Measurements from ENCODE around the gene CITED2. TPM values are rescaled to one million over a fixed set of nuclear protein-coding genes. Genes with fewer than 3 reads are reported as not detected.

CITED2 gene
- polyA plus RNA-seq, 1 experiment = 117 TPM

DNA sequence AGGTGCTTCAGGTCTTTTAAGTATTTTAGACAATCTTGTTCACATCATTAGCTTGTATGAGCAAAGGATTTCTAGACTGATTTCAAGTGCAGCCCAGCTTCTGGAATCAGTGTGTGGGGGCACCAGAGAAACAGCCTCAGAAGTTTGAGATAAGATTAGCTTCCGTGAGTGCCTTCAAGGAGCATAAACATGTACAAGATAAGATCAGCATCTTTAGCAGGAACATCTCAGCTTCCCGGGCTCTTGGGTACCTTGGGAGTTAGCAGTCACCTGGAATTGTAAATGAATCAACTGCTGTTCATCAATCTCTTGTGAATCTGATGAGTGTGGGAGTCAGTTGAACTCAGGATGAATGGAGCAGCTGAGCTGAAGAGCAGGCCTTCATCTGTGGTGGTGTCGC, 12.0 kb upstream of the CITED2 start:
- DNase-seq (ENCODE audit: low read depth, low spot score) = no peak
- Histone ChIP-seq H3K27me3 (ENCODE audit: control insufficient read depth, insufficient read depth, low read length) (no peaks in the 10 kb centered on the region), H3K4me3 (ENCODE audit: low read depth, low read length) (no peak overlapping the region), H3K27ac (ENCODE audit: low read depth, low read length) (no peak overlapping the region), H3K9me3 (ENCODE audit: control insufficient read depth, insufficient read depth, low read length) (no peaks in the 10 kb centered on the region)
- TF ChIP-seq, protein P1, sequence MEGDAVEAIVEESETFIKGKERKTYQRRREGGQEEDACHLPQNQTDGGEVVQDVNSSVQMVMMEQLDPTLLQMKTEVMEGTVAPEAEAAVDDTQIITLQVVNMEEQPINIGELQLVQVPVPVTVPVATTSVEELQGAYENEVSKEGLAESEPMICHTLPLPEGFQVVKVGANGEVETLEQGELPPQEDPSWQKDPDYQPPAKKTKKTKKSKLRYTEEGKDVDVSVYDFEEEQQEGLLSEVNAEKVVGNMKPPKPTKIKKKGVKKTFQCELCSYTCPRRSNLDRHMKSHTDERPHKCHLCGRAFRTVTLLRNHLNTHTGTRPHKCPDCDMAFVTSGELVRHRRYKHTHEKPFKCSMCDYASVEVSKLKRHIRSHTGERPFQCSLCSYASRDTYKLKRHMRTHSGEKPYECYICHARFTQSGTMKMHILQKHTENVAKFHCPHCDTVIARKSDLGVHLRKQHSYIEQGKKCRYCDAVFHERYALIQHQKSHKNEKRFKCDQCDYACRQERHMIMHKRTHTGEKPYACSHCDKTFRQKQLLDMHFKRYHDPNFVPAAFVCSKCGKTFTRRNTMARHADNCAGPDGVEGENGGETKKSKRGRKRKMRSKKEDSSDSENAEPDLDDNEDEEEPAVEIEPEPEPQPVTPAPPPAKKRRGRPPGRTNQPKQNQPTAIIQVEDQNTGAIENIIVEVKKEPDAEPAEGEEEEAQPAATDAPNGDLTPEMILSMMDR (IDR thresholded peaks at IDR 0.05; ENCODE audit: low read depth, low read length) = no peak
- ChIA-PET CTCF (no interaction called here), POLR2A (no interaction called here)

DNA sequence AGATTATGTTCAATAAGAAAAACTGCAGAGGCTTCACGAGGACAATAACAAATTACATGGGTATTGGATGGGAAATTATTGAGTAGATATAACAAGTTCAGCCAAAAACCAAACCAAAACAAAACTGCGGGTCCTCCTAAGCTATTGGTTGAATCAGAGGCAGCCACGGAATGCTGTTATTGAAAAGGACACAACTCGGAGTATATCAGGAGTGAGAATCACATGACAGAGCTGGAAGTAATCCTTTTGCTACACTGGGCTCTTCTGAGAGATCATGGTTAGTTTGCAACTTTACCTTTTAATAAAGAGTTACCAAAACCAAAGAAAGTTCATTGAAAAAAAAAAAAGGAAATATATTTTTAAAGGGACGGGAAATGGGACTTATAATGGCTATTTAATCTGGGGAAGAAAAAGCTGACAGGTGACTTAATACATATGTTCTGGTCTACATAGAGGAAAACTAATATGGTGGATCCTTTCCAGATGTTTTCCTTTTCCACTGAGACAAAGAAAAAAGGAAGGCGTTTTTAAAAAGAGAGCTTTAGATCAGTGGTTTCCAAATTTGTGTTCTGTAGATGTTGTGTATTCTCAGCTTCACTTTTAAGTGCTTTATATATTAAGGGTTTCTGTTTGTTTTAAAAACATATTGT, 6.9 kb upstream of the CITED2 start:
- H3K27me3 ChIP-seq (ENCODE audit: control insufficient read depth, insufficient read depth, low read length) = no peaks in the 10 kb centered on the region
- no peak for DNase-seq (ENCODE audit: low read depth, low spot score)
- H3K9me3 ChIP-seq (ENCODE audit: control insufficient read depth, insufficient read depth, low read length) = no peaks in the 10 kb centered on the region
- TF ChIP-seq, protein P1 (IDR thresholded peaks at IDR 0.05; ENCODE audit: low read depth, low read length) = no peak
- H3K27ac ChIP-seq (ENCODE audit: low read depth, low read length) = no peak overlapping the region
- CTCF ChIA-PET = interaction anchor here (0.7 kb wide), 1 partner anchor 241 kb away, joined by 3 read pairs; no protein-coding TSS in a partner anchor
- POLR2A ChIA-PET = interaction anchor here (0.7 kb wide), 1 partner anchor 93 kb away, joined by 5 read pairs; no protein-coding TSS in a partner anchor
- H3K4me3 ChIP-seq (ENCODE audit: low read depth, low read length) = no peak overlapping the region

DNA sequence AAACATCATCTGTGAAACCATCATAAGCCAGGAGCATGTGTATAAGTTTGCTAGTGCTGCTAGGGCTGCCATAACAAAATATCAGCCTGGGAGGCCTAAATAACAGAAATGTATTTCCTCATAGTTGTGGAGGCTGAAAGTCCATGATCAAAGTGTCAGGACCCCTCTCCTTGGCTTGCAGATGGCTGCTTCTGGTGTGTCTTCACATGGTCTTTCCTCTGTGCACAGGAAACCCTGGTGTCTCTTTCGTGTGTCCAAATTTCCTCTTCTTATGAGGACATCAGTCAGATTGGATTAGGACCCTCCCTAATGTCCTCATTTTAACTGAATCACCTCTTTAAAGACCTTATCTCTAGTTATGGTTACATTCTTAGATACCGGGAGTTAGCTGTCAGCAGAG, 6.2 kb upstream of the CITED2 start:
- H3K27ac ChIP-seq (ENCODE audit: low read depth, low read length) = no peak overlapping the region
- H3K4me3 ChIP-seq (ENCODE audit: low read depth, low read length) = no peak overlapping the region
- no peaks in the 10 kb centered on the region for H3K9me3 ChIP-seq (ENCODE audit: control insufficient read depth, insufficient read depth, low read length)
- DNase-seq (ENCODE audit: low read depth, low spot score) = no peak
- POLR2A ChIA-PET = interaction anchor here (0.7 kb wide), 1 partner anchor 94 kb away, joined by 5 read pairs; no protein-coding TSS in a partner anchor
- H3K27me3 ChIP-seq (ENCODE audit: control insufficient read depth, insufficient read depth, low read length) = no peaks in the 10 kb centered on the region
- TF ChIP-seq, protein P1 (IDR thresholded peaks at IDR 0.05; ENCODE audit: low read depth, low read length) = no peak
- CTCF ChIA-PET = no interaction called here

DNA sequence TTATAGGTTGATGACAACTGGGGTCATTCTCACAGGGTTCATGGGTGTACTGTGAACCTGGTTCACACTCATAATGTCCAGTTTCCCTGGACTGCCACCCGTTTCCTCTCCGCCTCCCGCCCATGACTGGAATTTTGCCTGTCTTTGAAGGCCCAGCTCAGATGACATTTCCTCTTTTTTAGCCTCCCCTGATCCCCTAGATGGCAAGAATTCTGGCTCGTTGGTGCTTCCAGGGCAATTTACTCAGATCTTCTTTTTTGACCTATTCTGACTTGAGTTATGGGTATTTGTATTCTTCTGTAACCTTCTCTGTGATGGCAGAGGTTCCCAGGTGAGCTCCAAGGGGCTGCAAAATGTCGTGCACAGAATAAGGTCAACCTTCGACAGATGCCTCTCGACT, 5.7 kb upstream of the CITED2 start:
- no peak overlapping the region for H3K27ac ChIP-seq (ENCODE audit: low read depth, low read length)
- TF ChIP-seq, protein P1 (IDR thresholded peaks at IDR 0.05; ENCODE audit: low read depth, low read length) = no peak
- POLR2A ChIA-PET = no interaction called here
- no peaks in the 10 kb centered on the region for H3K27me3 ChIP-seq (ENCODE audit: control insufficient read depth, insufficient read depth, low read length)
- H3K9me3 ChIP-seq (ENCODE audit: control insufficient read depth, insufficient read depth, low read length) = no peaks in the 10 kb centered on the region
- CTCF ChIA-PET = no interaction called here
- H3K4me3 ChIP-seq (ENCODE audit: low read depth, low read length) = no peak overlapping the region
- no peak for DNase-seq (ENCODE audit: low read depth, low spot score)

DNA sequence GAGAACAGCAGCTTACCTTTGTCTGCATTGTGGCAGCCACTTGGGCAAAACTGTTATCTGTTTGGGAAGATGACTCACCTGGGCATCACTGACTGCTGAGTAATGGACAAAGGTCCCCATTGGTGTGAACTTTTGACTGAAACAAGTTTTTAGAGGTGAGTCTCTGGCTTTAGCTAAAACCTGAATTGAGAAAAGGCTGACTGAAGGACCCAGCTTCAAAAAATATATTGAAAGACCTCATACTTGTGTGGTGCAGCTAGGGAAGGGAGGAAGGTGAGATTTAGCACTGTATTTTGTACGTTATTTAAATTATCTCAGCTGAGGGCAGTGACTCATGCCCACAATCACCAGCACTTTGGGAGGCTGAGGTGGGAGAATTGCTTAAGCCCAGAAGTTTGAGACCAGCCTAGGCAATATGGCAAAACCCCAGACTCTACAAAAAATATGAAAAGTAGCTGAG, 4.5 kb upstream of the CITED2 start:
- no peak for DNase-seq (ENCODE audit: low read depth, low spot score)
- TF ChIP-seq, protein P1 (IDR thresholded peaks at IDR 0.05; ENCODE audit: low read depth, low read length) = no peak

More for the DNA sequence above, 4.5 kb upstream of the CITED2 start:
- Histone ChIP-seq H3K4me3 (ENCODE audit: low read depth, low read length) (no peak overlapping the region), H3K9me3 (ENCODE audit: control insufficient read depth, insufficient read depth, low read length) (no peaks in the 10 kb centered on the region; the same call in 1 of the 2 replicates), H3K27me3 (ENCODE audit: control insufficient read depth, insufficient read depth, low read length) (no peaks in the 10 kb centered on the region), H3K27ac (ENCODE audit: low read depth, low read length) (no peak overlapping the region)
- ChIA-PET CTCF (no interaction called here), POLR2A (interaction anchor here (1.9 kb wide), 1 partner anchor 9 kb away, joined by 7 read pairs; no protein-coding TSS in a partner anchor)

Data from AG04450 (cell line).